GM18520 (cell line): ENCODE data around the gene PLD2.

Experiments
- ATAC-seq: cut with Tn5 transposase; IDR thresholded peaks from one replicate; pipeline ENCODE4 v1.9.1; 2021; ENCODE audit not compliant: unreplicated experiment

Gene PLD2, protein sequence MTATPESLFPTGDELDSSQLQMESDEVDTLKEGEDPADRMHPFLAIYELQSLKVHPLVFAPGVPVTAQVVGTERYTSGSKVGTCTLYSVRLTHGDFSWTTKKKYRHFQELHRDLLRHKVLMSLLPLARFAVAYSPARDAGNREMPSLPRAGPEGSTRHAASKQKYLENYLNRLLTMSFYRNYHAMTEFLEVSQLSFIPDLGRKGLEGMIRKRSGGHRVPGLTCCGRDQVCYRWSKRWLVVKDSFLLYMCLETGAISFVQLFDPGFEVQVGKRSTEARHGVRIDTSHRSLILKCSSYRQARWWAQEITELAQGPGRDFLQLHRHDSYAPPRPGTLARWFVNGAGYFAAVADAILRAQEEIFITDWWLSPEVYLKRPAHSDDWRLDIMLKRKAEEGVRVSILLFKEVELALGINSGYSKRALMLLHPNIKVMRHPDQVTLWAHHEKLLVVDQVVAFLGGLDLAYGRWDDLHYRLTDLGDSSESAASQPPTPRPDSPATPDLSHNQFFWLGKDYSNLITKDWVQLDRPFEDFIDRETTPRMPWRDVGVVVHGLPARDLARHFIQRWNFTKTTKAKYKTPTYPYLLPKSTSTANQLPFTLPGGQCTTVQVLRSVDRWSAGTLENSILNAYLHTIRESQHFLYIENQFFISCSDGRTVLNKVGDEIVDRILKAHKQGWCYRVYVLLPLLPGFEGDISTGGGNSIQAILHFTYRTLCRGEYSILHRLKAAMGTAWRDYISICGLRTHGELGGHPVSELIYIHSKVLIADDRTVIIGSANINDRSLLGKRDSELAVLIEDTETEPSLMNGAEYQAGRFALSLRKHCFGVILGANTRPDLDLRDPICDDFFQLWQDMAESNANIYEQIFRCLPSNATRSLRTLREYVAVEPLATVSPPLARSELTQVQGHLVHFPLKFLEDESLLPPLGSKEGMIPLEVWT

DNA sequence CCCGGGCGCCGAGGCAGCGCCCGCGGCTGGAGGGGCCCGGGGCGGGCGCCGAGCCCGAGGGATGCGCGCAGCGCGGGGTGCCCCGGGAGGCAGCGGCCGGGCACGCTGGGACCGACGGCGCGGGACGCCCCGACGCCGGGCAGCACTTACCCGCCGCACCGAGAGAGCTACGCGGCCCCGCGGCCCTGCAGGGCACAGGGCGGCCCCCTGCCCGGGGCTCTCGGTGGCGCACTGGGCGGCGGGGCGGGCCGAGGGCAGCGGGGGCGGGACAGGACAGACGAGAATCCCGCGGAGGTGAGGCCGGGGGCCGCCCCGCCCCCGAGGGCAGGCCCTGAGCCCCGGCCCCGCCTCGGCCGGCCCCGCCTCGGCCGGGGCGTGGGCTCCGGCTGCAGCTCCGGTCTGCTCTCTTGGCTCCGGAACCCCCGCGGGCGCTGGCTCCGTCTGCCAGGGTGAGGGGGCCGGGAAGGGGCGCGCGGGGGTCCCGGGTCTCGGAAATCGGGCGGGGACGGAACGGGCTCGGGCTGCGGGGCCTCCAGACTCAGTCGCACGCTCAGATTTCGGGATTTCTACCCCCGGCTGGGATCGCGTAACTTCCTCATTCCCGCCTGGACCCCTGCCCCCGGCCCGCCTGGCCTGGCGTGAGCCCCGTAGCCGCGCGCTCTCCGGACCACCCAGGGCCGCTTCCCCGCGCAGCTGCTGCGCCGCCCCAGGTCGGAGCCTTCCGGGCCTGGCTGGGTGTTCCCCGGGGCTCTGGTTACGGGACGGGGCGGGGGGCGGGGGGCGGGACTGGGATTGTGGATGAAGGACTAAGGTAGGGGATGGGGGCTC, at the start of gene PLD2:
TSS of gene PLD2 (plus strand) at position 376 of the 828 bp plus-strand sequence. CDS start 621 bp downstream, outside the sequence.
- peak; percentile 93 for ATAC-seq

GRCh38 chr17:4759776-4760236, 47.1 kb upstream of the PLD2 start:
- no peak for ATAC-seq

DNA sequence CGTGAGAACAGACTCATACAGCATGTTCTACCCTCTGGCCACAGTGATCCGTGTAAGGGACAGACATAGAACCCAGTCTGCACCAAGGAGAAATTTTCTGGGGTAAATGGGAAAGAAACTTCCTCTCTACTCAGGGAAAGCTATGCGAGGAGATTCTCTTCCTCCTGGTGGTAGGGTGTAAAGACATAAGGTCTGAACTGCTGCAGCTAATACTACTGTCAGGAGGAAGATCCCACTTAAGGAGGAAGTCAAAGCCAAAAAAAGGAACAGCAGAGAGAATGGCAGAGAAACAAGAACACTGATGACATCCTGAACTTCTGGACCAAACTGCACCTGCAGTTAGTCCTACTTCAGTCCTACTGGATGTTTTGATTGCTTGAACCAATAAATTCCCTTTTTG, 42.4 kb upstream of the PLD2 start:
- no peak for ATAC-seq

DNA sequence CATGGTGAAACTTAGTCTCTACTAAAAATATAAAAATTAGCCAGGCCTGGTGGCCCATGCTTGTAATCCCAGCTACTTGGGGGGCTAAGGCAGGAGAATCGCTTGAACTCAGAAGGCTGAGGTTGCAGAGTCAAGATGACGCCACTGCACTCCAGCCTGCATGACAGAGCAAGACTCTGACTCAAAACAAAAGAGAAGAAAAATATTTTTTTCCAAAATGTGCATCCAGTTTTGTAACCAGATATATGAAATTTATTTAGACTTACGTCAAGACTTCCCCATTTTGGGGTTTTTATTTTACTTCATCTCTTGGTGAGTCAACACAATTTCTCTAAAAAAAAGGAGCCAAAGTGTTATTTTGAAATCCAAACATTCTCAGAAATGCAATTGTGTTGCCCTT, 40.8 kb upstream of the PLD2 start:
- no peak for ATAC-seq

- ATAC-seq = no peak
Measured at GRCh38 chr17:4766723-4767122, 40.2 kb upstream of the PLD2 start.

- no peak for ATAC-seq
Measured at GRCh38 chr17:4768298-4768697, 38.7 kb upstream of the PLD2 start.

GRCh38 chr17:4769628-4770027, 37.3 kb upstream of the PLD2 start:
- no peak for ATAC-seq

DNA sequence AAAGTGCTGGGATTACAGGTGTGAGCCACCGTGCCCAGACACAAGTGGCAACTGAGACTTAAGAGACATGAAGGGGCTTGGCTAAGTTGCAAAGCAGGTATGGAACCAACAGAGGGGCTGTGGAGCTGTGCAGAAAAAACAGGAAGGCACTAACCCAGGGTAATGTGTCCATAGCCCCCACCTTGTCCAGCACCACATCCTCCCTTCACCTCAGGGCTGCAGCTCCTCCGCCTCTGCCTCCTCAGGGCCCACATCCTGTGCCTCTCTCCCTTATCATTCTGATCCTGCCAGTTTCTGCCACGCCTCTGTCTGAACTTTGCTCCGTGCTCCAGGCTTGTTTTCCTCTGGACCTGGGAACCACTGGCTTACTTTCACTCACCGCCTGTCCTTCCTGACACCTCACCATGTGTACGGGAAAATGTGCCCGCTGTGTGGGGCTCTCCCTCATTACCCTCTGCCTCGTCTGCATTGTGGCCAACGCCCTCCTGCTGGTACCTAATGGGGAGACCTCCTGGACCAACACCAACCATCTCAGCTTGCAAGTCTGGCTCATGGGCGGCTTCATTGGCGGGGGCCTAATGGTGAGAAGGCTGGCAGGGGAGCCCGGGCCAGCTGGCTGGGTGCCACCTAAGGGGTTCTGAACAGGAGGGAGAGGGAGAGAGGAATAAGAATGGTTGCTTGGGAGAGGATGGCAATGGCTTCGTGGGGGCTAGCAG, 35.3 kb upstream of the PLD2 start, which contains the start of gene TM4SF5:
TSS of gene TM4SF5 (plus strand) at position 368 of the 716 bp plus-strand sequence. CDS start at position 405, 37 bp downstream.
- ATAC-seq = no peak

- no peak for ATAC-seq
Measured at GRCh38 chr17:4772235-4772613, 34.7 kb upstream of the PLD2 start.

DNA sequence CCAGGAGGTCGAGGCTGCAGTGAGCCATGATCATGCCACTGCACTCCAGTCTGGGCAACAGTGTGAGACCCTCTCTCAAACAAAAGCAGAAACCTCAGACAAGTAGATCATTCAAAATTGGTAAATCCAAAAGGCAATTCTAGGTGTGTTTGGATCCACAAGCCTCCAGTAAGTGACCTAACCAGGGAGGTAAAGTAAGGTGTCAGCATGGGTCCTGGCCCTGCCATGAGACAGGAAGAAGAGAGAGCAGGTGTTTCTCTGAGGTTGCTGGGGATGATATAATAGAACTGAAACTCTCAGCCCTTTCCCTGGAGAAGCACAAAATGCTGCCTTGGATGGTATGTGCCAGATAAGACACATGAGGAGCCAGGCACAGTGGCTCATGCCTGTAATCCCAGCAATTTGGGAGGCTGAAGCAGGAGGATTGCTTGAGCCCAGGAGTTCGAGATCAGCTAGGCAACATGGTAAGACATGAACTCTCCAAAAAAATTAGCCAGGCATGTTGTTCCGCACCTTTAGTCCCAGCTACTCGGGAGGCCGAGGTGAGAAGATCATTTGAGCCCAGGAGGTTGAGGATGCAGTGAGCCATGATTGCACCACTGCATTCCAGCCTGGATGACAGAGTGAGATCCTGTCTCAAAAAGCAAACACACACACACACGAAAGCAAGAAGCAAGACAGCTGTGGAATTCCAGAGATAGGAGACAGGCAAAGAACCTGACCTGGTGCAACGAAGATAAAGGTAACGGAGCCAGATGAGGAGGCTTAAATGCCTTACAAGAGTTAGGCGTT, 28.8 kb upstream of the PLD2 start:
- no peak for ATAC-seq

DNA sequence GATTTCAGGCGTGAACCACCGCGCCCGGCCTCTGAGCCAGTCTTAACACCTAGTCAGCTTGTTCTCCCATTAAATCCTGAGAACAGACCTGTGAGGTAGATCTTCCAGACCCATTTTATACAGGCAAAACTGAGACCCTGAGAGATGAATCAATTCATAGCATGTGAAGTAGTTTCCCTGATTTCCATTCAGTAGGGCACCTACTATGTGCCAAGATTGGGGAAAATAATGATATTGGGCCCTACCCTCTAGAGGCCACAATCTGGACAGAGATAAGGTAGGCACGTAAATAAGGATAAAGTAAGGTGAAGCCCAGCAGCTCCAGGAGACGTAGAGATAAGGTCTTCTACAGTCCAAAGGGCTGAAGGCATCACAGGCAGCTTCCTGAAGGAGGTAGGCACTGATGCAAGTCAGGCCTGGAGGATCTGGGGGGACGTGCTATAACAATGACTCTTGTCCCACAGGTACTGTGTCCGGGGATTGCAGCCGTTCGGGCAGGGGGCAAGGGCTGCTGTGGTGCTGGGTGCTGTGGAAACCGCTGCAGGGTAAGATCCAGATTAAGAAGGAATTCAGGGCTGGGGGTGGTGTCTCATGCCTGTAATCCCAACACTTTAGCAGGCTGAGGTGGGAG, 26.5 kb upstream of the PLD2 start:
- ATAC-seq = no peak

- no peak for ATAC-seq
Measured at GRCh38 chr17:4782652-4783051, 24.3 kb upstream of the PLD2 start.

GRCh38 chr17:4785311-4786105, 21.4 kb upstream of the PLD2 start:
- no peak for ATAC-seq

GRCh38 chr17:4786106-4786511, 20.8 kb upstream of the PLD2 start, which contains the start of gene VMO1:
Gene VMO1, minus strand, starts transcription at chr17:4786364. Its CDS starts 12 bp downstream, at chr17:4786352.
- no peak for ATAC-seq

DNA sequence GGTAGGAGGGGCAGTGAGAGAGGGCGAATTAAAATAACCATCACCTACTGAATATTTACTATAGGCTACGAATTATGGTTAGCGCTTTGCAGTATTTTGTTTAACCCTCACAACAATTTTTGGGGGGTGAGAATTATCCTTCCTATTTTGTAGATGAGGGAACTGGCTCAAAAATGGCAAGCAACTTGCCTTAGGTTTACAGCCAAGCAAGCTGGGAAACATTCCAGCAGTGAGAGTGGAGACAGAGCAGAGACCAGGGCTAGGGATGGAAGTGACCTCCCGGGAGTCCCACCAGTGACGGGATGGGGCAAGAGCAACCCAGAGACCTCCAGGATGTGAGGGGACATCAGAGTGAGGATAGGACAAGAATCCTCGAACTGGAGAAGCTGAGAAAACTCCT, 20.4 kb upstream of the PLD2 start:
- ATAC-seq = no peak

GRCh38 chr17:4788159-4788806, 18.7 kb upstream of the PLD2 start:
- no peak for ATAC-seq
